Panc1 (cell line): ENCODE results near the gene ZP2. TPM values are rescaled to one million over a fixed set of nuclear protein-coding genes. Genes with fewer than 3 reads are reported as not detected.
"Not testable (repeated sequence)": the region's sequence is repeated elsewhere in the genome, so short reads cannot be mapped to it uniquely, and the experiment has no call there.

Experiments
- ATAC-seq: fragments of 200-7000 bp; cut with Tn5 transposase; 2 replicates; pipeline ENCODE4 v1.9.1; 2020; ENCODE audit warnings: mild to moderate bottlenecking, moderate library complexity
- BruUV-seq: library from RNA; stranded (reverse); fragments of 400-500 nt; replicated peaks from 2 replicates; lab custom pipeline; 2021; lab: Mats Ljungman, UMichigan
- CTCF ChIA-PET: fragments of 300-600 bp; sonication (Branson Sonifier 250); formaldehyde crosslinking; loops from one replicate; lab custom pipeline; 2022; ENCODE audit warnings: antibody characterized with exemption; lab: Charles Lee
- POLR2A ChIA-PET: fragments of 300-600 bp; sonication (Branson Sonifier 250); formaldehyde crosslinking; loops from one replicate; lab custom pipeline; 2022; ENCODE audit warnings: antibody characterized with exemption; lab: Charles Lee
- DNase-seq: peaks from one replicate; pipeline ENCODE4 v3.0.0-alpha.2; 2010; ENCODE audit warnings: low read depth, low spot score
- H3K27ac ChIP-seq: 2 replicates; pipeline ENCODE4 v1.5.1; 2011; ENCODE audit warnings: mild to moderate bottlenecking, low read length, inconsistent platforms
- H3K27me3 ChIP-seq: fragments of 200-500 bp; sonication (Bioruptor generic); 2 replicates; pipeline ENCODE4 v1.6.0; 2014; ENCODE audit warnings: low read length, inconsistent platforms; ENCODE audit not compliant: control insufficient read depth, insufficient read depth
- H3K36me3 ChIP-seq: fragments of 200-500 bp; sonication (Bioruptor generic); 2 replicates; pipeline ENCODE4 v1.5.1; 2014; ENCODE audit warnings: inconsistent platforms, mild to moderate bottlenecking, low read length, moderate library complexity; ENCODE audit not compliant: control insufficient read depth, insufficient read depth
- H3K4me1 ChIP-seq: 2 replicates; pipeline ENCODE4 v1.5.1; 2011; ENCODE audit warnings: inconsistent platforms, mild to moderate bottlenecking, low read length, moderate library complexity; ENCODE audit not compliant: control insufficient read depth, insufficient read depth
- H3K4me3 ChIP-seq, 2 experiments: 2 replicates each; pipeline ENCODE4 v1.5.1; 2011 to 2012; ENCODE audit warnings: low read depth in 2 of 2, low read length in 2 of 2, mild to moderate bottlenecking in 2 of 2, inconsistent platforms in 1 of 2, moderate library complexity in 1 of 2
- H3K9me3 ChIP-seq: fragments of 200-500 bp; sonication (Bioruptor generic); 2 replicates; pipeline ENCODE4 v1.5.1; 2014; ENCODE audit warnings: low read depth, mild to moderate bottlenecking, inconsistent platforms, low read length, moderate library complexity; ENCODE audit not compliant: control insufficient read depth, insufficient read depth
- POLR2AphosphoS5 ChIP-seq: IDR thresholded peaks from 2 replicates; pipeline ENCODE4 v1.6.1; 2012; ENCODE audit warnings: mild to moderate bottlenecking, low read depth, low read length, moderate library complexity
- SIN3A ChIP-seq: IDR thresholded peaks from 2 replicates; pipeline ENCODE4 v1.6.1; 2012; ENCODE audit warnings: low read depth, mild to moderate bottlenecking, low read length, moderate library complexity, borderline replicate concordance; ENCODE audit not compliant: insufficient read depth
- TCF7L2 ChIP-seq: IDR thresholded peaks from 2 replicates; pipeline ENCODE4 v1.6.1; 2011; ENCODE audit warnings: mild to moderate bottlenecking, low read depth, low read length, inconsistent platforms
- in situ Hi-C: cut with HindIII; loops from 2 replicates; pipeline ENCODE4 v1.10.0; 2016; ENCODE audit warnings: low sequenced_read_pairs, low pct_unique_long_range_greater_than_20kb
- intact Hi-C: fragments of 100-400 bp; cut with micrococcal nuclease; formaldehyde crosslinking; loops from one replicate; pipeline ENCODE4 v1.10.0; 2022; ENCODE audit not compliant: unreplicated experiment
- total RNA-seq: library from RNA; stranded (reverse); gene quantifications from one replicate; pipeline ENCODE4 v1.2.1, GENCODE V29; 2021; ENCODE audit not compliant: unreplicated experiment
- TF ChIP-seq, protein P1 (sequence below), 2 experiments: IDR thresholded peaks; 2 replicates each; pipeline ENCODE4 v1.6.1; 2011 to 2012; ENCODE audit warnings: low read depth in 2 of 2, control low read depth in 1 of 2, low read length in 1 of 2, mild to moderate bottlenecking in 1 of 2, moderate library complexity in 1 of 2; ENCODE audit not compliant: insufficient read depth in 1 of 2
- TF ChIP-seq, protein P2 (sequence below): fragments of 450-650 bp; IDR thresholded peaks from 2 replicates; pipeline ENCODE4 v1.5.1; 2017; ENCODE audit warnings: mild to moderate bottlenecking

Gene ZP2
- total RNA-seq, 1 experiment from 2014 or later, result not detected

DNA sequence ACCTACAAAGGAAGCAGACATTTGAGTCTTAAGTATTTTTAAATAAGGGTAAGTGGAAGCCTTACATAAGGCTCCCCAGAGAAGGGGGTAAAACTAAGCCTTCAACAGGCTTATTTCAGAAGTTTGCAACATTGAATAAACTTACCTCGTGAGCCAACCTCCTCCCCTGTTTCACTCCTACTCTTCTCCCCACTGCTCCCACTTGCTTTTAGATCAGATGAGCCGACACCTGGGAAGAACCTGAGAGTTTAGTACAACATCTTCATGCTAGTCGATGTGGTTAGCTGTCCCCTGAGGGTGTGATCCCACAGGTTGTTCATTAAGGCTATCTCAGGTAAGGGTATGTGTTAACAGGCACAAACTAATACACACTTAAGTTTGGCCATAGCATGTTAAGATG is 13.8 kb downstream of the ZP2 start:
- H3K27me3 ChIP-seq, result peaks cover 21% of the 10 kb centered on the region
- ATAC-seq (no peak), DNase-seq (no peak)
- intact Hi-C loops (loop anchor here (10.0 kb wide), 1 partner anchor 77 kb away; the partner anchor contains the start of gene CRYM), in situ Hi-C loops (loop anchor here (25.0 kb wide), 1 partner anchor 90 kb away; the partner anchor contains the start of gene CRYM)
- H3K36me3 ChIP-seq, result no peaks in the 10 kb centered on the region
- no peak overlapping the region for H3K4me3 ChIP-seq
- H3K4me1 ChIP-seq, result no peaks in the 10 kb centered on the region
- no TSS peak for BruUV-seq
- CTCF ChIA-PET, result no interaction called here
- TF ChIP-seq POLR2AphosphoS5 (no peak), SIN3A (no peak), TCF7L2 (no peak)
- TF ChIP-seq, protein P1, sequence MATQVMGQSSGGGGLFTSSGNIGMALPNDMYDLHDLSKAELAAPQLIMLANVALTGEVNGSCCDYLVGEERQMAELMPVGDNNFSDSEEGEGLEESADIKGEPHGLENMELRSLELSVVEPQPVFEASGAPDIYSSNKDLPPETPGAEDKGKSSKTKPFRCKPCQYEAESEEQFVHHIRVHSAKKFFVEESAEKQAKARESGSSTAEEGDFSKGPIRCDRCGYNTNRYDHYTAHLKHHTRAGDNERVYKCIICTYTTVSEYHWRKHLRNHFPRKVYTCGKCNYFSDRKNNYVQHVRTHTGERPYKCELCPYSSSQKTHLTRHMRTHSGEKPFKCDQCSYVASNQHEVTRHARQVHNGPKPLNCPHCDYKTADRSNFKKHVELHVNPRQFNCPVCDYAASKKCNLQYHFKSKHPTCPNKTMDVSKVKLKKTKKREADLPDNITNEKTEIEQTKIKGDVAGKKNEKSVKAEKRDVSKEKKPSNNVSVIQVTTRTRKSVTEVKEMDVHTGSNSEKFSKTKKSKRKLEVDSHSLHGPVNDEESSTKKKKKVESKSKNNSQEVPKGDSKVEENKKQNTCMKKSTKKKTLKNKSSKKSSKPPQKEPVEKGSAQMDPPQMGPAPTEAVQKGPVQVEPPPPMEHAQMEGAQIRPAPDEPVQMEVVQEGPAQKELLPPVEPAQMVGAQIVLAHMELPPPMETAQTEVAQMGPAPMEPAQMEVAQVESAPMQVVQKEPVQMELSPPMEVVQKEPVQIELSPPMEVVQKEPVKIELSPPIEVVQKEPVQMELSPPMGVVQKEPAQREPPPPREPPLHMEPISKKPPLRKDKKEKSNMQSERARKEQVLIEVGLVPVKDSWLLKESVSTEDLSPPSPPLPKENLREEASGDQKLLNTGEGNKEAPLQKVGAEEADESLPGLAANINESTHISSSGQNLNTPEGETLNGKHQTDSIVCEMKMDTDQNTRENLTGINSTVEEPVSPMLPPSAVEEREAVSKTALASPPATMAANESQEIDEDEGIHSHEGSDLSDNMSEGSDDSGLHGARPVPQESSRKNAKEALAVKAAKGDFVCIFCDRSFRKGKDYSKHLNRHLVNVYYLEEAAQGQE (IDR thresholded peaks at IDR 0.05; ENCODE audit: insufficient read depth in 1 of 2, low read depth in 2 of 2, low read length in 1 of 2), result no peak
- TF ChIP-seq, protein P2, sequence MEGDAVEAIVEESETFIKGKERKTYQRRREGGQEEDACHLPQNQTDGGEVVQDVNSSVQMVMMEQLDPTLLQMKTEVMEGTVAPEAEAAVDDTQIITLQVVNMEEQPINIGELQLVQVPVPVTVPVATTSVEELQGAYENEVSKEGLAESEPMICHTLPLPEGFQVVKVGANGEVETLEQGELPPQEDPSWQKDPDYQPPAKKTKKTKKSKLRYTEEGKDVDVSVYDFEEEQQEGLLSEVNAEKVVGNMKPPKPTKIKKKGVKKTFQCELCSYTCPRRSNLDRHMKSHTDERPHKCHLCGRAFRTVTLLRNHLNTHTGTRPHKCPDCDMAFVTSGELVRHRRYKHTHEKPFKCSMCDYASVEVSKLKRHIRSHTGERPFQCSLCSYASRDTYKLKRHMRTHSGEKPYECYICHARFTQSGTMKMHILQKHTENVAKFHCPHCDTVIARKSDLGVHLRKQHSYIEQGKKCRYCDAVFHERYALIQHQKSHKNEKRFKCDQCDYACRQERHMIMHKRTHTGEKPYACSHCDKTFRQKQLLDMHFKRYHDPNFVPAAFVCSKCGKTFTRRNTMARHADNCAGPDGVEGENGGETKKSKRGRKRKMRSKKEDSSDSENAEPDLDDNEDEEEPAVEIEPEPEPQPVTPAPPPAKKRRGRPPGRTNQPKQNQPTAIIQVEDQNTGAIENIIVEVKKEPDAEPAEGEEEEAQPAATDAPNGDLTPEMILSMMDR, result no peak
- POLR2A ChIA-PET, result no interaction called here
- no peak overlapping the region for H3K27ac ChIP-seq
- H3K9me3 ChIP-seq, result no peaks in the 10 kb centered on the region

- DNase-seq (no peak), ATAC-seq (no peak)
- Histone ChIP-seq H3K27me3 (peaks cover 19% of the 10 kb centered on the region), H3K27ac (no peak overlapping the region), H3K9me3 (no peaks in the 10 kb centered on the region), H3K4me1 (no peaks in the 10 kb centered on the region), H3K4me3 (no peak overlapping the region), H3K36me3 (no peaks in the 10 kb centered on the region)
- ChIA-PET CTCF (no interaction called here), POLR2A (no interaction called here)
- BruUV-seq, result no TSS peak
- intact Hi-C loops, result loop anchor here (10.0 kb wide), 1 partner anchor 78 kb away; the partner anchor contains the start of gene CRYM
- TF ChIP-seq SIN3A (no peak), POLR2AphosphoS5 (no peak), TCF7L2 (no peak)
- TF ChIP-seq, protein P2, result no peak
- TF ChIP-seq, protein P1 (IDR thresholded peaks at IDR 0.05; ENCODE audit: insufficient read depth in 1 of 2, low read depth in 2 of 2, low read length in 1 of 2), result no peak
- in situ Hi-C loops, result loop anchor here (25.0 kb wide), 1 partner anchor 90 kb away; the partner anchor contains the start of gene CRYM
Measured at GRCh38 chr16:21197112-21197511, 14.3 kb downstream of the ZP2 start.

GRCh38 chr16:21195330-21195729 is 16.0 kb downstream of the ZP2 start:
- DNase-seq, H3K36me3 ChIP-seq, ATAC-seq, H3K9me3 ChIP-seq, H3K4me3 ChIP-seq, CTCF ChIA-PET, H3K27ac ChIP-seq, H3K4me1 ChIP-seq, BruUV-seq: not testable (repeated sequence)
- in situ Hi-C loops, result loop anchor here (25.0 kb wide), 1 partner anchor 92 kb away; the partner anchor contains the start of gene CRYM
- POLR2A ChIA-PET, result interaction anchor here (0.6 kb wide), 1 partner anchor 103 kb away, joined by 4 read pairs; no protein-coding TSS in a partner anchor
- intact Hi-C loops, result loop anchor here (10.0 kb wide), 1 partner anchor 79 kb away; the partner anchor contains the start of gene CRYM
- H3K27me3 ChIP-seq, result peaks cover 14% of the 10 kb centered on the region
